ENCODE data around the gene DRG2. TPM values are rescaled to one million over a fixed set of nuclear protein-coding genes. Genes with fewer than 3 reads are reported as not detected.
A peak's percentile ranks its signal among the peaks of the same experiment; 100 is the strongest.

DRG2 gene
- total RNA-seq, 1 experiment from 2014 or later, result 52.0 TPM

- Histone ChIP-seq H2AFZ (ENCODE audit: low read length) (peak overlapping the region; percentile 11), H3K79me2 (ENCODE audit: insufficient read depth, low read length) (no peaks in the 10 kb centered on the region), H3K79me1 (ENCODE audit: insufficient read depth, low read depth, low read length, poor library complexity, severe bottlenecking) (no peaks in the 10 kb centered on the region), H3K9ac (ENCODE audit: extremely low read depth, insufficient read length, low read length) (no peak overlapping the region), H3K4me1 (ENCODE audit: insufficient read depth, low read length) (no peaks in the 10 kb centered on the region), H3K23ac (ENCODE audit: insufficient read length, low read depth, low read length) (no peak overlapping the region), H2BK120ac (ENCODE audit: low read depth, low read length, poor library complexity, severe bottlenecking) (no peak overlapping the region), H3K4ac (ENCODE audit: low read depth, low read length) (no peak overlapping the region), H2BK20ac (ENCODE audit: low read depth, low read length, poor library complexity, severe bottlenecking) (no peak overlapping the region), H3K27ac (ENCODE audit: insufficient read length, low read depth, low read length) (no peak overlapping the region), H3K4me2 (ENCODE audit: insufficient read depth, insufficient read length, low read length) (no peak overlapping the region), H3K56ac (ENCODE audit: insufficient read length, low read depth, low read length) (no peak overlapping the region), H2BK5ac (ENCODE audit: insufficient read length, low read length) (no peak overlapping the region), H4K8ac (replicated peaks; ENCODE audit: insufficient read length, low read depth, low read length) (no peak overlapping the region), H2AK5ac (ENCODE audit: insufficient read length, low read length) (no peak overlapping the region), H4K91ac (ENCODE audit: insufficient read length, low read depth, low read length) (no peak overlapping the region), H3K23me2 (ENCODE audit: insufficient read length, low read depth, low read length, poor library complexity, severe bottlenecking) (no peaks in the 10 kb centered on the region), H3K18ac (ENCODE audit: insufficient read length, low read depth, low read length) (peak overlapping the region; percentile 75), H3K9me3 (ENCODE audit: control insufficient read depth, low read depth, low read length) (no peaks in the 10 kb centered on the region), H2BK15ac (ENCODE audit: low read depth, low read length) (no peak overlapping the region), H3T11ph (ENCODE audit: low read length) (no peak overlapping the region), H4K20me1 (ENCODE audit: control insufficient read depth, insufficient read depth, insufficient read length) (no peaks in the 10 kb centered on the region), H4K5ac (ENCODE audit: insufficient read length, low read depth, low read length) (no peak overlapping the region), H2BK12ac (ENCODE audit: insufficient read length, low read depth, low read length) (no peak overlapping the region), H3K27me3 (ENCODE audit: insufficient read depth, low read length) (no peaks in the 10 kb centered on the region), H3K14ac (ENCODE audit: insufficient read depth, low read length) (peak overlapping the region; percentile 5)
- no CpG with 5 or more reads among the region's 8 CpGs for WGBS (ENCODE audit: extremely low coverage, insufficient read length, low lambda C conversion rate)
- peaks cover 4 to 5% of the 10 kb centered on the region in 2 experiments for H3K4me1 Mint-ChIP-seq
- H3K9me3 Mint-ChIP-seq, result no peaks in the 10 kb centered on the region
- no peak overlapping the region for H3K4me3 Mint-ChIP-seq
- DNase-seq, result peak; percentile 48
- TF ChIP-seq CTCF (conservative IDR thresholded peaks at IDR 0.05), result no peak
- no peaks in the 10 kb centered on the region; a peak in 1 of 7 replicates for H3K36me3 Mint-ChIP-seq (ENCODE audit: insufficient read depth in 1 of 3, low read depth in 3 of 3)
- peak overlapping the region in 1 of 3 experiments; percentile 53; a peak in 1 of 7 replicates for H3K27ac Mint-ChIP-seq
- H3K27me3 Mint-ChIP-seq (ENCODE audit: low read depth), result peaks cover 5% of the 10 kb centered on the region; the same call in 1 of the 2 replicates
These were observed 16.8 kb upstream of the DRG2 start for GRCh38 chr17:18070861-18071340.

Data from H9 (cell line).